WTC11 (cell line): ENCODE data around the gene IMPDH1.

Experiments
- ETV6 ChIP-seq: sonication (generic); formaldehyde crosslinking; IDR thresholded peaks from 2 replicates; pipeline ENCODE4 v1.8.1; 2022; ENCODE audit warnings: mild to moderate bottlenecking, missing genetic modification reagents
- JUN ChIP-seq: sonication (generic); formaldehyde crosslinking; IDR thresholded peaks from 2 replicates; pipeline ENCODE4 v1.8.0; 2023; ENCODE audit warnings: mild to moderate bottlenecking, missing genetic modification reagents
- SP1 ChIP-seq: sonication (generic); formaldehyde crosslinking; conservative IDR thresholded peaks from 2 replicates; pipeline ENCODE4 v1.8.1; 2022; ENCODE audit warnings: missing genetic modification reagents
- ZNF232 ChIP-seq: sonication (generic); formaldehyde crosslinking; IDR thresholded peaks from 2 replicates; pipeline ENCODE4 v1.8.0; 2022; ENCODE audit warnings: mild to moderate bottlenecking, missing genetic modification reagents
- TF ChIP-seq, protein P1 (sequence below): fragments of 200-600 bp; IDR thresholded peaks from 2 replicates; pipeline ENCODE4 v1.8.0; 2022; ENCODE audit warnings: antibody characterized with exemption

DNA sequence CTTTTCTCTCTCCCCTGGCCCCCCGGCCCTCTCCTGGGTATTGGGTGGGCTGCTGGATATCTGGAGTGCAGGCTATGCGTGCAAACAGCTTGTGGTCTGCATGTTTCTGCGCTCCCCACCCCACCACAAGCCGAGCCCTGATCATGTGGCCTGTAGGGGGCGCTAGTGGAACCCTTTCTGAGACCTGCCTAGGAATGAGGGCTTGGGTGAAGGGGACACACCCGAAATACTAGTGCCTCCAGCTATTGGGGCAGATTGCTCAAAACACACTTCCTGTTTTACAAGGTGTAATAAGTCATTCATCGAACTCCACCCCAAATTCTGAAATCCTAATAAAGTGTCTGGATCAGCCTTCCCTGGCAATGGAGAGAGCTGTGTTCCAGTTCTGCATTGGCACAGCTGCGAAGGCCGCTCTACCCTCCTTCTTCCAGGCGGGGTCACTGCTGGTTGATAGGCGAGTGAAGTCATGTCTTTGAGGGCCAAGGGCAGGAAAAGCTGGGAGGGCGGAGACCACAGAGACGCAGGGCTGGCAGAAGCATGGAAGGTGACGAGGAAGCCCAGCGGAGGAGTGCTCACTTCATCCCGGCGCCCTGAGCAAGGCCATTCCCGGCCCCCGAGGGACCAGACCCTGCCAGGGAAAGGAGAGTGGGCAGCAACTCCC, 28.5 kb downstream of the IMPDH1 start:
- TF ChIP-seq JUN (no peak), ZNF232 (no peak), ETV6 (CRISPR knock-in tag) (no peak), SP1 (CRISPR knock-in tag) (no peak)
- TF ChIP-seq, protein P1, sequence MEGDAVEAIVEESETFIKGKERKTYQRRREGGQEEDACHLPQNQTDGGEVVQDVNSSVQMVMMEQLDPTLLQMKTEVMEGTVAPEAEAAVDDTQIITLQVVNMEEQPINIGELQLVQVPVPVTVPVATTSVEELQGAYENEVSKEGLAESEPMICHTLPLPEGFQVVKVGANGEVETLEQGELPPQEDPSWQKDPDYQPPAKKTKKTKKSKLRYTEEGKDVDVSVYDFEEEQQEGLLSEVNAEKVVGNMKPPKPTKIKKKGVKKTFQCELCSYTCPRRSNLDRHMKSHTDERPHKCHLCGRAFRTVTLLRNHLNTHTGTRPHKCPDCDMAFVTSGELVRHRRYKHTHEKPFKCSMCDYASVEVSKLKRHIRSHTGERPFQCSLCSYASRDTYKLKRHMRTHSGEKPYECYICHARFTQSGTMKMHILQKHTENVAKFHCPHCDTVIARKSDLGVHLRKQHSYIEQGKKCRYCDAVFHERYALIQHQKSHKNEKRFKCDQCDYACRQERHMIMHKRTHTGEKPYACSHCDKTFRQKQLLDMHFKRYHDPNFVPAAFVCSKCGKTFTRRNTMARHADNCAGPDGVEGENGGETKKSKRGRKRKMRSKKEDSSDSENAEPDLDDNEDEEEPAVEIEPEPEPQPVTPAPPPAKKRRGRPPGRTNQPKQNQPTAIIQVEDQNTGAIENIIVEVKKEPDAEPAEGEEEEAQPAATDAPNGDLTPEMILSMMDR: peak; percentile 94
